GM21423 (cell line): ENCODE results near the gene NOXA1.
"Not testable (repeated sequence)": the region's sequence is repeated elsewhere in the genome, so short reads cannot be mapped to it uniquely, and the experiment has no call there.

Experiments used
- ATAC-seq: cut with Tn5 transposase; IDR thresholded peaks from one replicate; pipeline ENCODE4 v1.9.1; 2021; ENCODE audit warnings: mild to moderate bottlenecking, moderate library complexity; ENCODE audit not compliant: unreplicated experiment

NOXA1 gene

DNA sequence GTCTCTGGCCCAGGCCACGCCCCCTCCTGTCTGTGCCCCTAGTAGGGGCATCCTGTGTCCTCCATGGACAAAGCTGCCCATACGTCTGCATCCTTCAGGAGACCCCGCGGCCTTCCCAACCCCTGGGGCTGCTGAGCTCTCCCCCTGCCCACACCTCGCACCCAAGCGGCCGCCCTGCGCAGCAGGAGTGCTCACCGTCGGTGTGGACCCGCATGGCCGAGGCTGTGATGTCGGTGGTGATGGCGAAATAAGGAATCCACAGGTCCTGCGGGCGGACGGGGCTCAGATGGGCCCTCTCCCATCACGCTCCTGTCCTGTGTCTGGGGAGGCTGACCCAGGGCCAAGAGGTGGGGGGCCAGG, 40.7 kb downstream of the NOXA1 start:
- no peak for ATAC-seq

DNA sequence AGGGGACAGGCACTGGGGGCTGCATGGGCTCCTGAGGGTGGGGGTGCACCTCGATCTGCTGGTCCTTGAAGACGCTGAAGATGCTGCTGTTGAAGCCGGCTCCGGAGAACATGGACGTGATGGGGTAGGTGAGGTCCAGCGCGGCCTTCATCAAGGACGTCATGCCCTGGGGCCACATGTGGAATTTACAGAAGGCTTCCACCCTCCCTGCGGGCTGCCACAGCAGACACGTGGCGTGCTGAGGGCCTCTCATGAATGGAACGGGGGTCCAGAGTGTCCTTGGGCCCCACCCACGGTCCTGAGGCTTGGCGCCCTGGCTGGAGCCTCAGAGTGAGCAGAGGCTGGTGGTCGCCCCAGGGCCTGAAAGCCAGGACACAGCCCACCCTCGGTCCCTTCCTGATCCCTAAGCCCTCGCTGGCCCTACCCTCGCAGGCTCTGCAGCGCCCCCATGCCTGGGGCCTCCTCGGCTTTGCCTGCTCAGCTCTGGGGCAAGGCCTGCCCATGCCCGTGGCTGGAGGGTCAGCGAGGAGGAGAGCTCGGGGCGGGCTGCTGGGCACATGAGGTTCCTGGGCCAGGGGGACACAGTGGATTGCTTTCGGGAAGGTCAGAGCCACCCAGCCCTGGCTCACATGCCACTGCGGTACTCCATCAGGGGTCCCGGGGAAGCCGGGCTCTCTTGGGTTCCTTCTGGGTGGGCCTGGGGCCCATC, 41.3 kb downstream of the NOXA1 start:
- no peak for ATAC-seq

DNA sequence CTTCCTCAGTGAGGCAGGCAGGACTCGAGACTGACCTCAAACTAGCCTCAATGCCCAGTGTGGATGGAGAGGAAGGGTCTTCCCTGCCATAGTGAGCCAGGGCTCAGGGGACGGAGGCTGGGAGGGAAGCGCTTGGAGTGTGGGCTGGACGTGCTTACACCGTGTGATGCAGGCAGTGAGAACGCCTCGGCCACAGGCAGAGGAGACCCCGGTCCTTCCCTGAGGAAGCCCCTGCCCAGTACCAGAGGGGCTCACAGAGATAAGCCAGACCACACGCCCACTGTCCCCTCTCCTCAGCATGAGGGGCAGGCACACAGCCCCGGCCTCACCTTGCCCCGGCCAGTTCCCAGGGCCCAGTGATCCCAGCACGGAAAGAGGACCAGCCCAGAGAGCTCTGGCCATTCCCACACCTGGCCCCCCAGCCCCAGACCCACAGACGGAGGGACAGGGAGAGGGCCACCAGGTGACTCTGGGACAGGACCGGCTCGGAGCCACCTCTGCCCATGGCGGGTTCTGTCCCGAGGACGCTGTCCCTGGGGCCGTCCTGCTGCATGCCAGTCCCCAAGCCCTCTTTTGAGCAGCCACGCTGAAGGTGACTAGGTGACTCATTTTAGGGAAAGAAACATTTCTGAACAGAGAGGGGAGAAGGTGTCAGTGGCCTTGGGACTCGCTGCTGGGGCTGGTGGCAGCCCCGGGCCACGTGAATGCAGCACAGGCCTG, 42.0 kb downstream of the NOXA1 start:
- ATAC-seq: no peak

DNA sequence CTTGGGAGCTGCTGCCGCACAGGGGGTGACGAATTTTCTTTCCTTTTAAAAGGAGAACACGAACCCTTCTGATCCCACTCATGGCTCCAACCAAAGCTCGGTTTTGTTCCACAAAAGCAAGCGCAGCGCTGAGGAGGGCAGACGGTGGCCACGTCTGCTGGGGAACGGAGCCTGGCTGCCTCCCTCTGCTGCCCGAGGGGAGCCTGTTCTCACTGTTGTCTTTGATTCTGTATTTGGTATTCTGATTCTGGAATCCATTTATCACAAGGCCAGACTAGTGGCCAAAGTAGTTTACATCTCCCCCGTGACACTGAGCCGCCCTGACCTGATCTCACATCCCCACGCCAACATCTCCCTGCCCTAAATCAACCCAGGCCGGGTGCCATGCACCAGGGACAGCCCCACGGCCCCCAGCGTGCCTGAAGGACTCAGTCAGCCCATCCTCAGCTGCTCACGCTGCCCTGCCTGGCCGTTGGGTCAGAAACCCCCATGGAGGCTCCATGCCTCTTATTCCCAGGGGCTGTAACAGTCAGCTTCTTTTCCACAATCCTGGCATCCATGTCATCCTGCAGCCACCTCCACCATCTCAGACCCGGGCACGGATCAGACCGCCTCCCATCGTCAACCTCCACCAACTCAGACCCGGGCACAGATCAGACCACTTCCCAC, 42.7 kb downstream of the NOXA1 start:
- no peak for ATAC-seq

DNA sequence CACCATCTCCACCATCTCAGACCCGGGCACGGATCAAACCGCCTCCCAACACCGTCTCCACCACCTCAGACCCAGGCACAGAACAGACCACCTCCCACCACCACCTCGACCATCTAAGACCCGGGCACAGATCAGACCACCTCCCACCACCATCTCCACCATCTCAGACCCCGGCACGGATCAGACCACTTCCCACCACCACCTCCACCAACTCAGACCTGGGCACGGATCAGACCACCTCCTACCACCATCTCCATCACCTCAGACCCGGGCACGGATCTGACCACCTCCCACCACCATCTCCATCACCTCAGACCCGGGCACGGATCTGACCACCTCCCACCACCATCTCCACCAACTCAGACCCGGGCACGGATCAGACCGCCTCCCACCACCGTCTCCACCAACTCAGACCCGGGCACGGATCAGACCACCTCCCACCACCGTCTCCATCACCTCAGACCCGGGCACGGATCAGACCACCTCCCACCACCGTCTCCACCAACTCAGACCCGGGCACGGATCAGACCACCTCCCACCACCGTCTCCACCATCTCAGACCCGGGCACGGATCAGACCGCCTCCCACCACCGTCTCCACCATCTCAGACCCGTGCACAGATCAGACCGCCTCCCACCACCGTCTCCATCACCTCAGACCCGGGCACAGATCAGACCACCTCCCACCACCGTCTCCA, 43.3 kb downstream of the NOXA1 start:
- not testable (repeated sequence) for ATAC-seq

DNA sequence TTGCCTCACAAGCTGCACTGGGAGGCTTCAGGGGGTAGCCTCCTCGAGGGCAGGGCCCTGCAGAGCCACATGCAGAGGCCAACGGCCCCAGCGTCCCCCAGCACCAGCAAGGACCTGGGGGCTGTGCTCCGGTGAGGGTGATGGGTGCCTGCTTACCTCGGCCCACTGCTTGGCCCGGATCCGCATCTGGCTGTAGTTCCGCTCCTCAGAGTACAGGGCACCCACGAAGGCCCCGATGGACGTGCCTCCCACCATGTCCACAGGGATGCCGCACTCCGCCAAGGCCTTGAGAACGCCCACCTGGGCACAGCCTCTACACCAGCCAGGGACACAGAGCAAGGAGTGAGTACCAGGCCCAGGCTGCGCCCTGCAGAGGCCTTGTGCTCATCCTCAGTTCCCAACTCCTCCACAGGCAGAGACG, 44.0 kb downstream of the NOXA1 start:
- ATAC-seq: no peak

DNA sequence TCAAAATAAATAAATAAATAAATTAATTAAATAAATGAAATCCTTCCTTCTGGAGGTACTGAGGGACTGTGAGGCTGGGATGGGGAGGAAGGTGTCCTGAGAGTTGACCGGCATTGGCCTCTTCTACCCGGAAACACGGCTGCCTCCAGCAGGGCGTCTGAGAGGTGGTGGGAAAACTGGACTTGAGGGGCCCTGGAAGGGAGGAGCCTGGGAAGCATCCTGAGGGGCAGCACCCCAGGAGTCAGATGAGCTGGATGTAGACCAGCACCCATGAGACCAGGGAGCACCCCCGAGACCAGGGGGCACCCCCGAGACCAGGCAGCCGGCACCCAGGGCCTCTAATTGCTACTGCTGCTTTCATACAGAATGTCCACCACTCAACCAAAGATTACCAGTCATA, 44.7 kb downstream of the NOXA1 start:
- no peak for ATAC-seq

DNA sequence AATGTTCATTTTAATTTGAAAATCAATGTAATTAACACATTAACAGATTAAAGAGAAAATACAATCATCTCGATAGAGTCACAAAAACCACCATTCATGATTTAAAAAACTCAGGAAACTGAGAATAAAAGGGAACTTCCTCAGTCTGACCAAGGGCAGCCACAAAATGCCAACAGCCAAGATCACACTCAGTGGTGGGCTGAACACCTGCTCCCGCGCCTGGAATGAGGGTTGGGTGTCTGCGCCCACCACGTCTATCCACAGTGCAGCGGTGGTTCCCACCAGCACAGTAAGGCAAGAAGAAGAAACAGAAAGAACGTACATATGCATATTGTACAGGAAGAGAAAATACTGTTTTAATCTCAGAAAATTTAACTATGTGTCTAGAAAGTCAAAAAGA, 47.6 kb downstream of the NOXA1 start:
- ATAC-seq: no peak

DNA sequence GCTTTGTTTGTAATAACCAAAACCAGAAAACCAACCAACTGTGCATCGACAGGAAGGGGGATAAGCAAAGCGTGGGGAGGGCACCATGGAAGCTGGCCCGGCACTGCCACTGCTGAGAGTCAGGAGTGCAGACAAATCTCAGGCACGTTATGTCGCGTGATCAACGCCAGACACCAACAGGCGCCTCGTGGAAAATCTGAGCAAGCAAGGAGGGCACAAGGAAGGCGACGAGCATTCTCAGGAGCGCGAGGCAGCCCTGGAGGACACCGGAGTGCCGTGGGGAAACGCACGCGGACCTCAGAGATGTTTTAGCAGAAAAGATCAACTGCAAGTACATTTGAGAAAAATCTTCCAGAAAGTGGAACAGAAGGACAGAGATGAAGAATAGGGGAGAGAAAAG, 51.1 kb downstream of the NOXA1 start:
- ATAC-seq: no peak

DNA sequence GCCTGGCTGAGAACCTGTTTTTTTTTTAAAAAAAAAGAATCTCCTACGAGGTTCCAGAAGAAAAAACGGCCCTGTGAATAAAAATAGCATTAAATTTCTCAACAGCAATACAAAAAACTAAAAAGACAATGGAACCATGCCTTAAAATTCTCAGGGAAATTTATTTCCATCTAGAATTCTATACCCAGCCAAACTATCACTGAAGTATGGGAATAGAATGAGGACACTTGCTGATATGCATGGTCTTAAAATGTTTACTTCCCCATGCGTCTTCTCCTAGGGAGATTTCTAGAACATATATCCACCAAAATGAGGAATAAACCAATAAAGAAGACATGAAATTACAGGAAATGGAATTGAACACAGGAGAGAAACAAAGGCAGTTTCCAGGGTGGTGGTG, 52.5 kb downstream of the NOXA1 start:
- no peak for ATAC-seq

DNA sequence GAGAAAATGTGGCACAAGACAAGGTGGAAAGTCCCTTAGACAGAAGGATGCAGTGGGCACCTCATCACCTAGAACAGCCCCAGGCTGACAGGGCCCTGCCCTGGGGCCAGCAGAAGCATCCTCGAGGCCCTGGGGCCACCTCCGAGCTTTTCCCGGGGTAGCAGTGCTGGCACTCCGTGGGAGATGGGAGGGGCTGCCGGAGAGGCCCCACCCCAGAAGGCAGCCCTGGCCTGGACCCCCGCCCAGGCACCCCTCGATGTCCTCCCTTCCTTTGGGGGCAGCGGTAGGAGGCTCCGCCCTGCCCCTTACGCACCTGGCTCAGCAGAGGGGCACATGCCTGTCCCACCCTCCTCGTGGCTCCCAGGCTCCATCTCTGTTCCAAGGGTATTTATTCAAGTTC, 53.7 kb downstream of the NOXA1 start:
- no peak for ATAC-seq

DNA sequence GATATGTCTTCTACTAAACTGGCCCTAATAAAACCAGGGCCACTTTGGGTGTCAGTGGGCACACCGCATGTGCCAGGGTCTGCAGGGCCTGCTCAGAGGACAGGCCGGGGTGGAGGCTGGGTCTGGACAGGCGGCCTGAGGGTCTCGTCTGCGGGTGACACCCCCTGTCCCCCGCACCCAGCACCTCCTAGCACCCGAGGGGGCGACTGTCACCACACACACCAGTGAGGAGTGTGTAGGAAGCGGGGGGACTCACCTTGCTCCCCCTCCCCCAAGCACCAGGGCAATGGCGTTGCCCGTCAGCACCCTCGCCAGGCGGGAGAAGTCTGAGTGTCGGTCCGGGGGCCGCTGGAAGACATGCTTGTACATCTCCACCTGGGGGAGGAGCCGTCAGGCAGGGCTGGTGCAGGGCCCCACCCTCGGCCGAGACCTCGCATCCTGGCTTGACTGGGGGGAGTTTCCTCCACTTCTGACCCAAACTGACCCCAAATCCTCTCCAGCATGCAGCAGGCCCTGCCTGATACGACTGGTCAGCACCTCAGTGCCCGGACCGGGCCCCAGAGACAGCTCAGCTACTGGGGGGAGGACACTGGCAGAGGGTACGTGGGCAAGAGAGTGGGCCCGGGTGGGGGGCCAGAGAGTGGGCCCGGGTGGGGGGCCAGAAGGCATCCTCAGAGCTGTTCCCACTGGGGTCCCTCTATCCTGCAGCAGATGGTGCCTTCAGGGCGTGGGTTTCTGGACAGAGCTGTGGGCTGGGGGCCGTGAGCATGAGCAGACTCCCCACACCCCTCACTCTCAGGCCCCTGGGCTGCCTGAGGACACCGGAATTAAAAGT, 54.8 kb downstream of the NOXA1 start:
- ATAC-seq: no peak

DNA sequence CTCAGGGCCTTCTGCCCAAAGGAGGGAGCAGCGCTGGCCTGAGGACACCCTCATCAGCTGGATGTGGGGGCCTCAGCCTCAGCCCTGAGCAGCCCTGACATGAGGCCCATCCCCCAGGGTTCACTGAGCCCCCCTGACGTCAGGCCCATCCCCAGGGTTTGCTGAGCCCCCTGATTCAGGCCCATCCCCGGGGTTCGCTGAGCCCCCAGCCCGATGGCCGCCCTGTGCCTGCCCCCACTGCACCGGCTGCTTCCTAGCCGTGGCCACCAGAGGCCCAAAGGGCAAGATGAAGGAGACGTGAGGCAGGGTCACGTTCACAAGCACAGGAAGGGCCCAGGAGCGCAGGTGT, 55.4 kb downstream of the NOXA1 start:
- no peak for ATAC-seq

DNA sequence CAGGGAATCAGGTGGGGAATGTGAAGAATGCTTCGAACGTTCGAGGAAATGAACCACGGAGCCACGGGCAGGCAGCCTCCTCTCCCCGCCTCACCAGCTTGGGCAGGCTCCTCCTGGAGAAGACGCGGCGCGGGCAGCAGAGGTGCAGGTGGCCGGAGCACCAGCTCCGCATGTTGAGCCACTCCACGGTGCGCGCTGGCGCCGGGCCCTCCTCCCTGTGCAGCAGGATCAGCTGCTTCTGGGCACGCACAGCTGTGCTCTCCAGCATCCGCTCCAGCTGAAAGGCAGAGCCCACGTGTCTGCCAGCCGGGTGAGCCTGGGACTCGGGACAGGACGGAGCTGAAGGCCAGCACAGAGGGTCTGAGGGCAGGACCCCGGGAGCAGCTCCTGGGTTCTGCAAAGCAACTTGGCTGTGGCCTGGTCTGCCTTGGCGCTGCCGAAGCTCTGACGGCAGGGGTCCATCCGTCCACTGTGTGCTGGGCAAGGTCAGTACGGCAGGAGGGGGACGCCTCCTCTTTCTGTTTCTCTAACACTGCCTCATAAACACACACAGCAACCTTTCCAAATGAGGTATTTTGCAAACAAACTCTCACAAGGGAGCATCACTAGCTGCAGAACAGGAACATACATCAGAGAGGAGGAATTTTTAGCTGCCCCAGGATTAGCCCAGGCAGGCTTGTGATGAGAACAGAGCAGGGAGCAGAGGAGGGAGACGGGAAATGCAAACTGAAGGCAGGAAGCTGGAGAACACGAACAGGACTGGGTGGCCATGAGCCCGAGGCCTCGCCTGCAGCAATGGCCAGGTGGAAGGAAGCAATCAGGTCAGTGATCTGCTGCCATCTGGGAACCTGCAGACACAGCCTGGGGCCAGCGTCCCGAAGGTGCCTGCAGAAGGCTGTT, 56.0 kb downstream of the NOXA1 start:
- ATAC-seq: no peak

DNA sequence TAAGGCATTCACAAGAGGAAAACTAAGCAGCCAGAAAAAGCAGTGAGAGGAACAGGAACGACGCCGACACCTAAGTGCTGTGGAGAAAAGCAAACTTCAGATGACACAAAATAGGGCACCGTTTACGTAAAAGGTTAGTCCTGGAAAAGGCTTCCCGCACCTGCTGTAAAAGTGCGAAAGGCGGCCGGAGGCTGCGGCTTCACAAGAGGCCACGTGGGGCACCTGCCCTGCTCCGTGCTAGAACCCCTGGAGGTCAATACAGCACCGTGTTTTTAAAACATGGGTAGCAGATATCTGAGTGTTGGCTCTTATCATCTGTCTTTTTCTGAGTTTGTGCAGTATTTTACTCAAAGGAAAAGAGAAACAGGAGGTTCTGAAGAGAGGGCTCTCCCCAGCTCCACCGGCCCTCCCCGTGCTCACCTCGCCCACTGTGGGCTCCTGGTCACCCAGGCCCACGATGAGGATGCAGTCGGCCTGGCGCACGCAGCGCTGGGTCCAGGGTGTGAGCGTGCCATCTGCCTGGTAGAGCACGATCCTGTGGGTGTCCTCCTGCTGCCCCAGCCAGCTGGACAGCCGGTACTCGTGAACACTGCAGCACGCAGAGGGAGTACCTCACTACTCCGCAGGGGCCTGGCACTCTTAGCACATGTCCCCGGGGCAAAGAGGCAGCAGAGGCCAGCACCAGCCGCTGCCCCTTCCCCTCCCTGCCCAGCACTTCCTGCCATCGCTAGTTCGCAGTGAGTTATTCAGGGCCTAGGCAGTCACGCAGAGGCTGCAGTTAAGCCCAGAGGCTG, 56.9 kb downstream of the NOXA1 start:
- no peak for ATAC-seq

DNA sequence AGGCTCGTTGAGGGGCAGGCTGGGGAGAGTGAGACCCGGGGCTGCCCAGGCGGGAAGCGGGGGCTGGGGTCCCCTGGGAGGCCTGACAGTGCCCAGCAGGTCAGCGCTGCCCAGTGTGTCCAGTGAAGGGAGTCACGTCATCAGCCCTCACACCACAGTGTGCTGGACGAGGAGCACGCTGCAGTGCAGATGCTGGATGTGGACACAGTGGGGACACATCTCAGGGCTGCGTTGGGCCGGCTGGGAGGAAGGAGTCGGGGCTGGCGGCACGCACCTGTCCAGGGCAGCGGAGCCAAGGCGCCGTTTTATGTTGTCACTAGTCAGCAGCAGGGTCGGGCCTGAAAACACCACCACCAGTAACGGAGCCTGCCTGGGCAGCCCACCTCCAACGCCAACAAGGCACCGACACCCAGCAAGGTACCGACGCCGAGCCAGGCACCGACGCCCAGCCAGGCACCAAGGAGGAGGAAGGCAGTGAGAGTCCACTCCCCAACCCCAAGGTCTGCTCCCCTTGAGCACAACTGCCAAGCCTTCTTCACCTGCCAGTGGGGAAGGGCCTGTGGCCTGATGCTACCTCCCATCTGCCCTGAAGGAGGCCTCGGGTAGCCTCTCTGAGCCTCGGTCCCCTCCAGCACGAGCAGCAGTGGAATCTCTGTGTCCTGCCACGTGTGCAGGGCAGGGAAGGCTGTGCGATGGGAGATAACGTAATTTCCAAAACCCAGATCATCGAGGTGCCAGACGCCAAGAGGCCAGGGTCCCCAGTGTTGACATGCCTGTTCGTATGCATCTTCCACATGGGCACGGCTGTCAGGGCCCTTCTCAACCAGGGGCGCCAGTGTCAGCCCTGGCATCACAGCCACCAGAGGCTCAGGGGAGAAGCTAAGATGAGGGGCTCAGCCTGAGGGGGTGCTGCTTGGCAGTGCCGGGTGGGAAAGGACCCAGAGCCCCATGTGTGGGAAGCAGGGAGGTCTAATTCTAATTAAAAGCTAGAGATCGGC, 57.8 kb downstream of the NOXA1 start:
- no peak for ATAC-seq

DNA sequence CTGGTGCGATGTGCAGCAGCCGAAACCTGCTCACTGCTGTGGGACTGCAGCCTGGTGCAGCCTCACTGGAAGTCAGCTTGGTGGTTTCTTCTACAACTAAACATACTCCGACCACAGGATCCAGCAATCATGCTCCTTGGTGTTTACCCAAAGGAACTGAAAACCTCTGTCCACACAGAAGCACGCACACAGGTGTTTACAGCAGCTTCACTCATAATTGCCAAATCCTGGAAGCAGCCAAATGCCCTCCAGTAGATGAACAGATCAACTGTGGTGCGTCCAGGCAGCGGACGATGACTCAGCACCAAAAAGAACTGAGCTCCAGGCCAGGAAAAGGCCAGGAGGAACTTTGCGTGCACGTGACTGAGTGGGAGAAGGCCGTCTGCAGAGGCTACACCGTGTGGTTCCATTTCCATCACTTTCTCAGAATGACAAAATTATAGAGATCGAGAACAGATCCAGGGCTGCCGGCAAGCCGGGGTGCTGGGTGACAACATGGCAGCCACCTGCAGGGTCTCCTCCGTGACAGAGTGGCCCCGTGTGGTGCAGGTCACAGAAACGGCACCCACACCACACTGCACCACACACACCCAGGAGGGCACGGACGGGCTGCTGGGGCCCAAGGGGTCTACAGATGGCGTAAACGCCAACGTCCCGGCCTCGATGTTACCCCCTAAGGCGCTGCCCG, 59.0 kb downstream of the NOXA1 start:
- ATAC-seq: no peak
